NCI-H345 (cell line): ENCODE data around the gene CACNB4.
"Not testable (repeated sequence)": the region's sequence is repeated elsewhere in the genome, so short reads cannot be mapped to it uniquely, and the experiment has no call there.

Source experiments
- DNase-seq: peaks from one replicate; lab custom pipeline; 2025; lab: John Stamatoyannopoulos, UW

Gene CACNB4

GRCh38 chr2:151824886-151825285 lies 274.0 kb downstream of the CACNB4 start:
- DNase-seq, result no peak

- DNase-seq, result no peak
Measured at GRCh38 chr2:151823651-151824050, 275.2 kb downstream of the CACNB4 start.

GRCh38 chr2:151819920-151820319 lies 278.9 kb downstream of the CACNB4 start:
- DNase-seq, result no peak

- DNase-seq, result no peak
Measured at GRCh38 chr2:151817929-151818328, 280.9 kb downstream of the CACNB4 start.

GRCh38 chr2:151816843-151817242 lies 282.0 kb downstream of the CACNB4 start:
- no peak for DNase-seq

- no peak for DNase-seq
Measured at GRCh38 chr2:151815821-151816489, 282.9 kb downstream of the CACNB4 start.

- no peak for DNase-seq
Measured at GRCh38 chr2:151810489-151810888, 288.4 kb downstream of the CACNB4 start.

GRCh38 chr2:151809073-151809383 lies 289.8 kb downstream of the CACNB4 start:
- no peak for DNase-seq

GRCh38 chr2:151808258-151809072 lies 290.4 kb downstream of the CACNB4 start:
- no peak for DNase-seq

GRCh38 chr2:151805961-151806360 lies 292.9 kb downstream of the CACNB4 start:
- DNase-seq, result no peak

- no peak for DNase-seq
Measured at GRCh38 chr2:151805343-151805742, 293.5 kb downstream of the CACNB4 start.

- no peak for DNase-seq
Measured at GRCh38 chr2:151803811-151804210, 295.0 kb downstream of the CACNB4 start.

- DNase-seq, result no peak
Measured at GRCh38 chr2:151802315-151802714, 296.5 kb downstream of the CACNB4 start.

- no peak for DNase-seq
Measured at GRCh38 chr2:151799886-151800292, 299.0 kb downstream of the CACNB4 start.

GRCh38 chr2:151796774-151797173 lies 302.1 kb downstream of the CACNB4 start:
- no peak for DNase-seq

GRCh38 chr2:151795646-151796240 lies 303.1 kb downstream of the CACNB4 start:
- no peak for DNase-seq

GRCh38 chr2:151794422-151794821 lies 304.4 kb downstream of the CACNB4 start:
- not testable (repeated sequence) for DNase-seq

- no peak for DNase-seq
Measured at GRCh38 chr2:151793123-151793522, 305.7 kb downstream of the CACNB4 start.

GRCh38 chr2:151792589-151792988 lies 306.3 kb downstream of the CACNB4 start:
- DNase-seq, result no peak

GRCh38 chr2:151791545-151791944 lies 307.3 kb downstream of the CACNB4 start:
- no peak for DNase-seq

GRCh38 chr2:151790689-151791088 lies 308.2 kb downstream of the CACNB4 start:
- DNase-seq, result no peak

- DNase-seq, result no peak
Measured at GRCh38 chr2:151789055-151789834, 309.6 kb downstream of the CACNB4 start.
